NCI-H460 (cell line): Measurements from ENCODE around the gene AFDN. TPM values are rescaled to one million over a fixed set of nuclear protein-coding genes. Genes with fewer than 3 reads are reported as not detected.

Source experiments
- DNase-seq: peaks from one replicate; pipeline ENCODE4 v3.0.0-alpha.2; 2016; ENCODE audit warnings: low read depth; ENCODE audit errors: extremely low read depth
- total RNA-seq: library from RNA; depleted of rRNA; stranded (reverse); fragments of >200 nt; shearing (Covaris generic); gene quantifications from 2 replicates; pipeline ENCODE4 v1.2.3, GENCODE V29; 2014

Gene AFDN
- total RNA-seq, 1 experiment from 2014 or later, result 37.0 TPM

DNA sequence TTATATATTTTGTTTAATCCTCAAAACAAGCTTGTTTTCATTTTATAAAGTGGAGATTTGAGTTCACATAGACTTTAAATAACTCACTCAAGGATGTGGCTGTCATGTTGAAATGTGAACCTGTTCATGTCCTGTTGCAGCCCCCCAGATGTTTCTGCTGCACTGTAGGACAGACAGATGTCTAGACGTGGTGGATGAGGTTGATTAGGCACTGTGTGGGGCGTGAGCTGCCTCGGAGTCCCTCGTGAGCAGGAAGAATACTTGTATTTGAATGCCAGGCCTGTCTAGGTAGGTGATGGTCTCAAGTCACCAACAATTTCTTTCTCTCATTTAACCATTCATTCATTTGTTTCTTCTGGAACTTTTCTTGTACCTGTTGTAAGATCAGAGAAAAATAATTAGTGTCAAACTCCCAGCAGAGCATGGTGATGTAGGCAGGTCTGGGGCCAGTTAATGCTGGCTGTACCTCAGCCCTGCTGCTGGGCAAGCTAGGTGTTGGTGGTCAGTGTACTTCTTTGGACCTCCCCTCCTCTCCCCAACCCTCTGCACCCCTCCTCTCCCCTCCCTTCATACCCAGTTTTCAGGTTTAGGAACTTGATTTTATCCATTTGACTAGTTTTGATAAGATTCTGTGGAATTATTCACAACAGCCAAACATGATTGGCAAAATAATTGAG, 34.0 kb downstream of the AFDN start:
- no peak for DNase-seq

DNA sequence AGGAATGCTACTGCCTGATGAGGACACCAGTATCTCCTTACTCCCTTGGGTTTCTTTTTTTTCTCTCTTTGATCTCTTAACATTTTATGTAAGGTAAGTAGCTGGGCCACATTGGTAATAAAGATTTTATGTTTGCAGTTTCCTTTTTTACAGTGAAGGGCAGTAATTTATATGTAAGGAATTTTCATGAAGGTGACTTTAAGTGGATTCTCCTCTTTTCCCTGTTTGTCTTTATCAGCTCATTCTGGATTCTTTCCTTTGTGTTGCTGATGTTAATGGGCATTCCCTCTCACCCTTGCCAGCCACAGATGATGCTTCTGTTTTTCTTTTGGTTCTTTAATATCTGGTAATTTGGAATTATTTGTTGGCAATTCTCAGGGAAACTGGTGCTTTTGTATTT, 34.7 kb downstream of the AFDN start:
- DNase-seq, result no peak

DNA sequence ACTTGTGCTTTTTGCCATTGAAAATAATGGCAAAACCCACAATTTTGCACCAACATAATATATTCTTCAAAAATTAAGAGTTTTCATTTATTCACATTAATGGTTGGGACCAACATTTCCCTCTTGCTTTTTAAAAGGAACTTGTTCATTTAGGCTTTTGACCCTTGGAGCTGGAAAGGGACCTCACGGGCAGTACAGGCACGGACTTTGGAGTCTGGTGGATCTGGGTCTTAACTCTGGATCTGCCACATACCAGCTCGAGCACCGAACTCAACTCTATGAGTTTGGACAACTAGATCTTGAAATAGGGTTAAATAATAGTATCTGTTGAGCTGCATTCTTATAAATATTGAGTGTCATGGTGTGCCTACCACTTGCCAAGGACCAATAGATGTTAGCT, 37.2 kb downstream of the AFDN start:
- no peak for DNase-seq

DNA sequence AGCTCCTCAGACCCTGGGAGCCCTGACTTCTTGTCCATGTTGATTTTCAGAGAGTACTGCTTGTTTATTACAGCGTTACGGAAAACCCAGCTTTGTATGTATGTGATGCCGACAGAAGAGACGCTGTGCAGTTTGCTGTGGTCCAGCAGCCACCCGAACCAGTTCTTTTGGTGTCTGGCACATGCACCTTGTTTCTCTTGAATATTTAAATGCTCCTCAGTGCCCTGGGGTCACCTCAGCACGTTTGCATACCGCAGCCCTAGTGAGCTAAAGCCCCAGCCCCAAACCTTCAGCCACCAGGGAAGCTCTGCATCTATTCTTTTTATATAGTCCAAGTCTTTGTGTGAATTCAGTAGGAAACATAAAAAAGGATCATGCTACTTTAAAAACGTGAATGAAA, 39.9 kb downstream of the AFDN start:
- no peak for DNase-seq

DNA sequence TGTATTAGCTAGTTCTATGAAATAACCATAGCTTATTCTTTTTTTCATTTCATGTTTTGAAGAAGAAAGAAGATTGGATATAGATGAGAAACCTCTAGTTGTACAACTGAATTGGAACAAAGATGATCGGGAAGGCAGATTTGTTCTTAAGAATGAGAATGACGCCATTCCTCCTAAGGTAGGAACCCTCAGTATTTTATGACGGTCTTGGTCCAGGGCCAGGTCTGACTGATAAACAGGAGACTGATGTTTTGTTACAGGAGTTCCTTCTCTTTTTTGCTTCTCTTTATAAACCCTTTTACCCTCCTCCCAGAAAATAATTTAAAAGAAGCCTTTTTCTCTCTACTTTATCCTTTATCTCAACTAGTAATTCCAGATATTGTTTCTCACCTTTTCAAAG, 43.6 kb downstream of the AFDN start:
- DNase-seq, result no peak

DNA sequence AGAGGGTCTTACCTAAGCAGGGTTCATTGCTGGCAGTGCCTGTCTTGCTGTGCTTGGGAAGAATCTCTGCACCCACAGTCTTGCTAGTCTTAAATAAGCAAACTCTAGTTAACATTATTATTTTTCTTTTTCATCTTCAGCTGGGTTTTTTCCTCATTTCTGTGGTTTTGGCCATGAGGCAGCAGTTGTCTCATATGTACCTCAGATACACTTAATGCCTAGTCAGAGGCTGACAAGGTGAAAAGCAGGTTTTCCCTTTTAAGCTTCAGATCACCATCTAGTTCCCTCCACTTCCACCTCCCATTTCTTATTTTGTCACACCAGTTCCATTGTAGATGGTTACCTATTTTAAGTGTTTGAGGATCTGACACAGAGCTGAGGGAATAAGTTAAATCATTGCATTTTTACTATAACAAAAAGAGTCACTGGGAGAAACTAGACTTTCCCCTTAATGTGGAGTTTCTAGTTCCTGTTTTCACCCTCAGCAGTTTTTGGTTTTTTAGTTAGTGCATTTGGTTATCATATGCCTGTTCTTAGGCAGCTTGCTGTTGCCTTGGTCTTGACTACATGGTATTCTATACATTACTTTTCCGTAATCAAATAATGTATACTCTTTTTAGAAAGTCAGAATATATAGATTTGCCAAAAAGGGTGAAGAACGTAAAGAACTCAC, 46.0 kb downstream of the AFDN start:
- DNase-seq, result no peak

DNA sequence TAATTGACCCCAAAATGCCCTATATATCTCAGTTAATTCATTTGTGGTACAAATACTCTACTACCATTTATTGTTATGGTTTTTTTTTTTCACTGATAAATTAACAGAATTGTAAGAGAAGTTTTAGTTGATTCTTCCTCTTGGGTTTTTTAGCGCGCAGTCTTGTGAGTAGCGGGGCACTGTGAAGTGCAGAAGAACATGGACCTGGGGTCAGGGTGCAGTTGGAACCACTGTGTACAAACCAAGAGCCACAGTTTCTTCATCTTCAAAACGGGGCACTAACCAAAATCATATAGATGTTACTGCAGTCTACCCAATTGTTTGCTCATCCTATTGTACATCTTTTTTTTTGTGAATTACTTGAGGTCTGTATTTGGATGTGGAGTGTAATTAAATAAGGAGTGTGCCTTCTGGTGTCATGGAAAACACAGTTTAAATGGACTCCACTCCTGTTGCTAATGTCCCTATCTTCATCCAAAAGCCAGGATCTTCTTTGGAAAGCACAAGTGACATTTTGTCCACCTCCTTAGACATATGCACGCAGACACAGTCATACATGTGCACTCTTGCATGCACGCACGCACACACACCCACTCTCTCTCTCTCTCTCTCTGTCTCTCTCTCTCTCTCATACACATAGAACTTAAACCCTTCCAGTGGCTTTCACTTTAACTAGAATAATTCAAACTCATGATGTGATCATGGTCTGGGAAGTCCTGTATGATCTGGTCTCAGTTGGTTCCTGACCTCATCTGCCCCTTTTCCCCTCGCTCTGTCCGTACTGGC, 51.5 kb downstream of the AFDN start:
- no peak for DNase-seq

DNA sequence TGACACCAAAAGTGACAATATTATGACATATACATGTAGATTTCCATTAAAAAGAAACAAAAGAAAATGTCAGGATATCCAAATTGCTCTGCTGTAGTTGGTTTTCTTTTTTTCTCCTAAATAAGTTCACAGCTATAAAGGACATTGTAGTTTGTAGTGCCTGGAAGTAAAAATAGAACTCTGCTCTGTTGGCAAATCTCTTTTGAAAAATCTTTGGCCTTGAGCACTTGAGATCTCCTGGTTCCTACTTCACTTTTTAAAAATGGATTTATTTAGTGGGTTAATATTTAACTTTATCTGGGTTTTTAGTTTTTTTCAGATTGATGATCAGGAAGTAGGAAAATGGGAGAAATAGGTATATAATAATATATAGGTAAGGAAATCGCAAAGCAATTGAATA, 52.9 kb downstream of the AFDN start:
- DNase-seq, result no peak

DNA sequence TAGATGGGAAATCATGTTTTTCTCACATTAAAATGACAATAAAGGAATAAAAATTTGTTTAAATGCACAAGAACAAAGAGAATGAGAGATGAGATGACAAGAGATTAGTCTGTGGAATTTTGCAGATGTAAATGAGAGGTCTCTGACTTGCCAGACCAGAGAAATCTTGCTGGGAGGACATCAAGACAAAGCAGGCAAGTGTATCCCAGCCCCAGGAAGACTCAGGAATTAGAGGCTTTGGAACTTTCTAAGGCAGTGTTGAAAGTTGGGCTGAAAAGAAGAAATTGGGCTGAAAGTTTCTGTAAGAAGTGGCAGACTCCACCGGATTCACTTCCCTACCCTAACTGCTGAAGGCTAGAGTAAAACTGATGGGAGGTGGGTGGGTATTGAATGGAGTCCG, 54.6 kb downstream of the AFDN start:
- DNase-seq, result no peak

DNA sequence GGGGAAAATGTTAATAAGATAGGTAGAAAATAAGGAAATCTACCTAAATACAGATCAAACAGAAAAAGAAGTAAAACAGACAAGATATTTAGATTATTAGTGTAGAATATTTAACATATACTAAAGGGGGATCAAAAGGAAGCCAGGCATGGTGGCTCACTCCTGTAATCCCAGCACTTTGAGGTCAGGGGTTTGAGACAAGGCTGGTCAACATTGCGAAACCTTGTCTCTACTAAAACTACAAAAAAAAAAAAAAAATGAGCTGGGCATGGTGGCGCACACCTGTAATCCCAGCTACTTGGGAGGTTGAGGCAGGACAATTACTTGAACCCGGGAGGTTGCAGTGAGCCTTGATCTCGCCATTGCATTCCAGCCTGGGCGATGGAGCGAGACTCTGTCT, 55.5 kb downstream of the AFDN start:
- DNase-seq, result no peak

DNA sequence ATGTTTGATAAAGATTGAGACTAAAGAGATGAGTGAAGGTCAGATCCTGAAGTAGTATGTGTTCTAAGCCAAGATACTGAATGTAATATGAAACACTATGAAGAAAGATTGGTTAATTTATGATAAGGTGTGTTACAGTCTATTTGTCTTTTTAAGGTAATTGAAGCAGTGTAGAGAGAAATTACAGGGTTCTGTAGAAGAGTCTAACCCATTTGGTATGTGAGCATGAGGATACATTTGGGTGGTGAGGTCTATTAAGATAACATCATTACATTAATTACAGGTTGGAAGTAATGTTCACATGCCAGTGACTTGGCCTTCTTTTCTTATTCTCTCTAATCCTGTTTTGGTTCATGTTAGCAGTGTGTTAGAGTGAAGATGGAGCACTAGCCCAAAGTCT, 61.4 kb downstream of the AFDN start:
- no peak for DNase-seq

DNA sequence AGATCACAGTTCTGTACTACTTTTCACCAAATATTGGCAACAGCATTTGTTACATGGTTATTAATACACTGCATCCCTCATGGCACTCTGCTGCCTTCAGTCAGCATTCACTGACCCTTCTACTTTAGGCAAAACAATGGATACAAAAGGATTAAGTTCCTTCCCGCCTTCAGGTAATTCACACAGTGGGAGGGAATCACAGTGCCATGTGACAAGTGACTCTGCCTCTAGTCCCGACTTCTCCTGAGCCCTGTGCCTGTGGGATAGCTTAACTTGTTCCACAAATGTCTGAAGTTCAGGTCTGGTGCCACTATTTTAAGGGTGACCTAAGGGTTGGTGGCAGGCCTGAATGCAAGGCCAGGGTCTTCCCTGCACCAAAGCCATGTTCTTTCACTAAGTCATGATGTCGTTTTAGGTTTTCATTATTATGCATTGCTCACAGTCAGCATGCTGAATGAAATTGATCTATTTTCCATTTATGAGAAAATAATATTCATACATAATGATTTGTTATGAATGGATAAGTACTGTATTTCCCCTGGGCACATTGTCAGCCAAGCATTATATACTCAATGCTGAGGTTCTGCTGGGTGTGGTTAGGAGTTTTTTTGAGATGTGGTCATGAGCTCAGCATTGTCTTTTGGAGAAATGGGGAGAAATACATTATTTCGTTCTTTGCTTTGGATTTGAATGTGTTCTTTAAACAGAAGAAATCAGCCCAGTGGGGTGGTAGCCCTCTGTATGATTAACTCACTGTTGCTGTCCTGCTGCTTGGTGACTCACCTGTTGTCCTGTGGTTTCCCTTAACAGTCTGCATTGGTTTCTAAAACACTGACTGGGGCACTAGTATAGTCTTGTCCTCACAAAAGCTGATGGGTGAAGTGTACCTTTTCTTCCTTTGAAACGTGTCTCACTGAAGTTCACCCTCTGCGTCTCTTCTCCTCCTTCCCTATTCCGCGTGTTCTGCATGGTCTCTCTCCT, 66.4 kb downstream of the AFDN start:
- no peak for DNase-seq

DNA sequence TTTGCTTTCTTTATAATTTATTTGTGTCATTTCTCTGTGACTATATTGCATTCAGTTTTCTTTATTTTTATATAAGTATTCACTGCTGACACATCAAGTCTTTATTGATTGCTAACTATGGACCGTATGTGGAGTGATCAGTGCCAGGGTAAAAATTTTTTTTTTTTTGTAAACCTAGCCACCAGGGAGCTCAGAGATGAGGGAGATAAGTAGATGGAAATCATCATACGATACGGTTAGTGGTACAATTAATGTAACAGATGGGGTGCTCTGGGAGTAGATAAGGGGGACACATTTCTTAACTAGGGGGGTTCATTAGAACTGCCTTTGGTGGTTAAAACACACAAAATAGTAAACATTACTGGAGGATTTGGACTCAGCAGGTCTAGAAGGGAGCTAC, 68.3 kb downstream of the AFDN start:
- no peak for DNase-seq

DNA sequence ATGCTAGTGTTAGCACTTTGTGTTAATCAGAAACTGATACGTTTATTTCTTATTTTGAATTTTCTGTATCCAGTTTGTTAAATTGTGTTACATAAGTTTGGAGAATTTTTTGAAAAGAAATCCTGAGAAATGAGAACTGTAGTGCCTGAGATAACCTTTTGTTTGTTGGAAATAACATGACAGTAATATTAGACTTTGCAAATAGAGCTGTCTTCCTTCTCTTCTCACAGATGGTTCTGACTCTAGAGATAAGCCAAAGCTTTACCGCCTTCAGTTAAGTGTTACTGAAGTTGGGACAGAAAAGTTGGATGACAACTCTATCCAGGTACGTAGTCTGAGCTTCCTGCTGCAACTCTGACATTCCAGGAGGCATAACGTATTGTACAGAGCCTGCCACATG, 69.9 kb downstream of the AFDN start:
- no peak for DNase-seq

DNA sequence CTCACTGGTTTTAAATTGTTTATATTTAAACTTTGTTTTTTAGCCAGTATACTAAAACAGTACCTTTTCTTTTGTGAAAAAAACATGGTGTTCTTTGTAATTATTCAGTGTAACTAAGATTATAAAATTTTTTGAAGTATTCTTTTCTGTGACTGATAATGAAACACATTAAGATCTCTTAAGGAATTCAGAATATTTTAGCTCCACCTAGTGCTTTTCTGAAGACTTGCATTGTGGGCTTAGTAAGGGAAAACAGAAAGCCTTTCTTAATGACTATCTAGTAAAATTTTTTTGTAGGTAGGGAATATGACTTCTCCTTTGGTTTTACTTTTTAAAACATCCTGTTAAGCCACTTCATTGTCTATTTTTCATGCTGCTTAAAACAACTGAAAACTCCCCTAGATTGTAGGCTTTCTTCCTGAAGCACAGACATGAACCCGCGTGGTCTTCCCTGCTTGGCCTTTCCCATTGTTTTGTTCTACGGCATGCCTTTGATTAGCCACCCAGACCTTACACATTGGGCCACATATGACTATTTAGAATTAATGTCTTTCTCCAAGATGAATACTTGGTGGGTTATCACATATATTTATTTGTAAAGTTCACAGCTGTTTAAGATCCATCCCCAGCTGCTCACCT, 72.1 kb downstream of the AFDN start:
- no peak for DNase-seq

DNA sequence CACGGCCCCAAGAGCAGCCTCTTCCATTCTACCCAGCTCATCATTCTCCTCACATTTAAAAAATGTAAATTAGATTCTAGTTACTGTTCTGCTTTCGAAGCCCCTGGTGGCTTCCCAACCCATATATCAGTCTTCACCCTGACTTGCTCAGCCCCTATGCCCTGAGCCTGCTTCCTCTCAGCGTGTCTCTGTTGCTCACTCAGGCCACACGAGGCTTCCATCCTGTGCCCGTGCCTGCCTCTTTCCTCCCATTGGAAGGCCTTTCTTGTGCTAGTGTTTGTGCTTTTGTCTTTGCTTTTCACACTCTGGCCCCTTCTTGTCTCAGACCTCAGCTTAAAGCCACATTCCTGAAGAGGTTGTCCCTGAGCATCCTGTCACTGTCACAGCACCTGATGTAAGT, 78.1 kb downstream of the AFDN start:
- DNase-seq, result no peak

DNA sequence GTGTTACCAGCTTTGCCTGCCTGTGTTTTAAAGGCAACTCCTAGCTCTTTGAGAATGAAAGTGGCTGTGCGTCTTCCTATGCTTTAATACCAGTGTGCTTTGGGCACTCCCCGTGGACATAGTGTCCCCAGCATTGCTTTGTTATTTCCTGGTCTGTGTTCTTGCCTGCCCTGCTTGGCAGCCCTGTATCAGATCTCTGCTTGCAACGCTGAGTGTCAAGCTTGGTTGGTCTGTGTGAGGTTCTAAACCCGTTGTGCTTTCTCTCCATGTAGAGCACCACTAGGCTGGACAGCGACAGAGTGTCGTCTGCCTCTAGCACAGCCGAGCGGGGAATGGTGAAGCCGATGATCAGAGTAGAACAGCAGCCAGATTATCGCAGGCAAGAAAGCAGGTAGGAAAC, 80.2 kb downstream of the AFDN start:
- no peak for DNase-seq

DNA sequence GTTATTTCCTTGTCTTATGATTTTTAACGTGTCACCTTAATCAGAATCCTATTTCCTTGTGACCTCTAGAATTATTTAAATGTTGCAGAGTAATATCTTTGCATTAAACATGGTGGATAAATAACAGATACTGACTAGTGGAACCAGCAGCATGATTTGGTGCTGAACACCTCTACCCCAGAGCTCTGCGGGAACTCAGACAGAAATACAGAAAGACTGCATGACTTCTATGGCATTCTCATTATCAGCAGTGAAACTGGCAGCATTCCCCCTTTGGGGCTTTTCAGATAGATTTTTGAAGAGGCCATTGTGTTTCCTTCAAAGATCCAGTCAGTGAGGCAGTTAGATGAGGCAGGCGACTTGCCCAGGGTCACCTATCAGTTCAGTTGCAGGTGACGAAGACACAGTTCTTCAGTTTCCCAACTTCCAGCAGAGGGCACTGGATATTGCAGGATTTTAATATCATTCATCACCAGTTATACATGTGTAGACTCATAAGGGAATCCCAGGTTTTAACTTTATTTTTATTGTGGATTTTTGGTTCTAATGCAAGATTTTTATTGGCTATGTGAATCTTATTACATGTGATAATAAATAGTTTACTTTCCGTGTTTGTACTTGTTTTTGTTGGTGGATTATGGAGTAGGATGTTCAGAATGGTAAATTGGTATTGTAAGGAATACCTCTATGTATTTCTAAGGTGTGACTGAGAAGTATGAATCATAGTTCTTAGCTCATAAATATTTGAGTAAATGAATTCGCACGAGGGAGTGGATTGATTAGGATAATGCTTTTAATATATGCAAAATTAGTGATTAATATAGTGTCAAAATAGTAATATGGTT, 81.3 kb downstream of the AFDN start:
- DNase-seq, result peak; percentile 18

DNA sequence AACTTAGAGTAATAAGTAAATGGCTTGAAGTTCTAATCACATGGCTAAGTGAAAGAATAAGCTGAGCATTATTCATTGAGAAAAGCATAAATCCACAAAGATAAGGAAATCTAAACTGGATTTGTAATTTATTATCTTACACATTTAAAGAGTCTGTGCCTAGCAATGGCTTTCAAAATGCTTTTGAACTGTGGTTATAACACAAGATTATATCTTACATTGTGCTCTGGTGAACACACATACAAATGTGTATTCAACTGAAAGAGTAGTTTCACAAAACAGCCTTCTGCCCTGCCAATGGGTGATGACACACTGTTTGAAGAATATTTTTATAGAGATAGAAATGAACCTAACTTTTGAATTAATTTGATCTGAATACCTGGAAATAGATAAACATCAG, 83.3 kb downstream of the AFDN start:
- DNase-seq, result no peak
